ENCODE measurements around the gene DMXL2. TPM values are rescaled to one million over a fixed set of nuclear protein-coding genes. Genes with fewer than 3 reads are reported as not detected.
"Not testable (repeated sequence)": the region's sequence is repeated elsewhere in the genome, so short reads cannot be mapped to it uniquely, and the experiment has no call there.

DMXL2 gene
- total RNA-seq, 8 experiments from 2014 or later = 30.0 to 197 (median 53.0) TPM

DNA sequence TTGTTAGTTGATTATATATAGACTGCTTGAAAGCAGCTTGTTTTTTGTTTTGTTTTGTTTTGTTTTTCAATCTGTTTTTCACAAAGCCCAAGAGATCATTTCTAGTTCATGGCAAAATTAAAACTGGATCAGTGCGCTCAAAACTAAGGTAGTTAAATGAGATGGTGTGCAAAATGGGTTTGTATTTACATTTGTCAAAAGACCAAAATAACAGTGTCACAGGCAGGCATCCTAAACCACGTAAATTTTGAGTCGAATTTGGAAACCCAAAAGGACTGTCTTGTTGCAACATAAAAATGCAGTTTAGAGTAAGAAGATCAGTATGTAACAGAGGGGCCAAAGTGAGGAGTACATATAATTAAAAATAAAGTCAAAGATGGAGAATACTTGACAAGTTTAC, 2.4 kb downstream of the DMXL2 start:
- Histone ChIP-seq H3K4me1 (replicated peaks in 1 of 2) (peaks cover 4 to 9% of the 10 kb centered on the region in 2 donors), H3K4me3 (peak overlapping the region; percentile 57 to 82 (median 66)), H3K27ac (no peak overlapping the region)
- ATAC-seq (replicated peaks in 6 of 8) = no peak
- WGBS, 10 experiments = 72 to 97% (median 83%) methylated on average over 1 to 3 of the region's 3 CpGs; no CpG with 5 or more reads in 1 of the 10 experiments
- in situ Hi-C loops (cut with MboI; ENCODE audit: low pct_unique_long_range_greater_than_20kb in 2 of 9, low sequenced_read_pairs in 9 of 9, unreplicated experiment in 9 of 9) = no loop called here

DNA sequence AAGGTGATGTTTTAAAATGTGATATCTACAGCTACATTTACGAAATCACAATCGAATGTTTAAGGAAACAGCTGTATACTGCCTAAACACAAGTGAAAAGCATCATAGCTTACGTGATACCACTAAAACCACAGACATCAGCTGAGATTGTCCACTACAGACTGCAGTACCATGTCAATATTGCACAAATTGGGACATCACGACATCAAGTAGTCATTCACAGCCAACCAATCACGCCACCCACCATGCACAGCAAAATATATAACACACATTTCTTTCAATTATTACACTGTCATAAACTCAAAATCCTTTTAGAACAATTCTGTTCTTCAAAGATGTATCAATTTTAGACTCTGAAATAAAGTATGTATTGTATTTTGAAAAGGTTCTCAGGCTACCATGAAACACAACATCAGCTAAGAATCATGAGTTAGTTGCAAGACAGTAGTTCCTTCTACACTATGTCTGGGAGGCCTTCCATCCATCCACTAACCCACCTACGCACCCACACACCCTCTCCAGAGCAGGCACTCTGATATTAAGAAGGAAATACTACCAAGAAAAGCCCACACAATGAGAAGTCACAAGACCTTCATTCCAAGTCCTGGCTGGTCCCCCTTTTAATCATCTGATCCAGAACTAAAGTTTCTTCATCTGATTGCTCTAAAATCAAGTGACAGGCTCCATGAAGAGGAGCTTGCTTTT, 3.1 kb downstream of the DMXL2 start:
- in situ Hi-C loops (cut with MboI; ENCODE audit: low pct_unique_long_range_greater_than_20kb in 2 of 9, low sequenced_read_pairs in 9 of 9, unreplicated experiment in 9 of 9) = no loop called here
- Histone ChIP-seq H3K4me1 (replicated peaks in 1 of 2) (peaks cover 4 to 9% of the 10 kb centered on the region in 2 donors), H3K27ac (no peak overlapping the region), H3K4me3 (peak overlapping the region in 1 of 5 donors; percentile 57)
- WGBS, 10 experiments = 81 to 100% (median 95%) methylated on average over 1 to 6 of the region's 6 CpGs; no CpG with 5 or more reads in 1 of the 10 experiments
- no peak for ATAC-seq (replicated peaks in 6 of 8)

DNA sequence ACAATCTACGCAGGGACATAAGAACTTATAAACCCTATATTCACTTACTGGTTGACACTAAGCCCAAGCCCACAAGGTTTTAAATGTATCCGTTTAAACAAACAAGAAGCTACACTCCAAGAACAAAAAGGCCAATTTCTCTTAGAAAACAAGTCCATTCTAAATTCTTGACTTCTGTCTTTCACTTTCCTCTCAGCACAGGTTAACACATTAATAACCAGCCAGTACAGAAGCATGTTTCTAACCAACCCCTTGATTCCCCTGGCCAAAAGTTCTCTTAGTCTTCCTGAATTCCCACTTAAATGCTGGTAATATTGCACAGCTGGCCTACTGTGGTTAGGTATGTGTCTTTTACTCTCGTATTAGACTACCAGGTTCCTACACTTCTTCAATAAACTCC, 4.7 kb downstream of the DMXL2 start:
- in situ Hi-C loops (cut with MboI; ENCODE audit: low pct_unique_long_range_greater_than_20kb in 2 of 9, low sequenced_read_pairs in 9 of 9, unreplicated experiment in 9 of 9) = no loop called here
- WGBS, 10 experiments = 42 to 100% (median 90%) methylated on average over 1 to 3 of the region's 3 CpGs
- Histone ChIP-seq H3K4me1 (replicated peaks in 1 of 2) (peaks cover 4% of the 10 kb centered on the region in 2 donors), H3K4me3 (no peak overlapping the region), H3K27ac (no peak overlapping the region)
- no peak for ATAC-seq (replicated peaks in 6 of 8)

DNA sequence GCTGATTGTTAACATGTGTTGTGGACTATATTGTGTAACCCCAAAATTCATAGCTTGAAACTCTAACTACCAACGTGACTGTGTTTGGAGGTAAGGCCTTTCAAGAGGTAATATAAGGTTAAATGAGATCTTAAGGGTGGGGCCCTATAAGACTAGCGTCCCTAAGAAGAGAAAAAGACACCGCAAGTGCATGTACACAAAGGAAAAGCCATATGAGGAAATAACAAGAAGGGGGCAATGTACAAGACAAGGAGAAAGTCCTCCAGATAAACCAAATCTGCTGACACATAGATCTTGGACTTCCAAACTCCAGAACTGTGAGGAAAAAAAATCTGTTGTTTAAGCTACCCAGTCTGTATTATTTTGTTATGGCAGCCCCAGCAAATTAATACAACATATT, 8.6 kb downstream of the DMXL2 start:
- H3K4me3 ChIP-seq = no peak overlapping the region
- in situ Hi-C loops (cut with MboI; ENCODE audit: low pct_unique_long_range_greater_than_20kb in 2 of 9, low sequenced_read_pairs in 9 of 9, unreplicated experiment in 9 of 9) = no loop called here
- H3K4me1 ChIP-seq (replicated peaks in 1 of 2) = no peaks in the 10 kb centered on the region
- no peak overlapping the region for H3K27ac ChIP-seq
- ATAC-seq (replicated peaks in 6 of 8) = no peak
- 78 to 100% (median 91%) methylated on average over 1 to 3 of the region's 3 CpGs for WGBS, 10 experiments

DNA sequence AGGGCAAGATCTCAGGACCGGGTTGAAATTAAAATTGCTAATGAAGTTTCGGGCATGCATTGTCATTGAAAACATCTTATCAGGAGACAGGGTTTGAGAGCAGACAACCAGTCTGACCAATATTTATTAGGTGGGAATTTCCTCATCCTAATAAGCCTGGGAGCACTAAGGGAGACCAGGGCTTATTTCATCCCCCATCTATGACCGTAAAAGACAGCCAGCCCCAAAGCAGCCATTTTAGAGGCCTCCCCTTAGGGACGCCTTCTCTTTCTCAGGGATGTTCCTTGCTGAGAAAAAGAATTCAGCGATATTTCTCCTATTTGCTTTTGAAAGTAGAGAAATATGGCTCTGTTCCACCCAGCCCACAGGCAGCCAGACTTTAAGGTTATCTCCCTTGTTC, 9.9 kb downstream of the DMXL2 start:
- H3K4me1 ChIP-seq (replicated peaks in 1 of 2); in situ Hi-C loops (cut with MboI; ENCODE audit: low pct_unique_long_range_greater_than_20kb in 2 of 9, low sequenced_read_pairs in 9 of 9, unreplicated experiment in 9 of 9); H3K4me3 ChIP-seq; ATAC-seq (replicated peaks in 6 of 8); H3K27ac ChIP-seq: not testable (repeated sequence)
- 62 to 100% (median 100%) methylated on average over 1 to 5 of the region's 5 CpGs; no CpG with 5 or more reads in 2 of the 10 experiments for WGBS, 10 experiments

DNA sequence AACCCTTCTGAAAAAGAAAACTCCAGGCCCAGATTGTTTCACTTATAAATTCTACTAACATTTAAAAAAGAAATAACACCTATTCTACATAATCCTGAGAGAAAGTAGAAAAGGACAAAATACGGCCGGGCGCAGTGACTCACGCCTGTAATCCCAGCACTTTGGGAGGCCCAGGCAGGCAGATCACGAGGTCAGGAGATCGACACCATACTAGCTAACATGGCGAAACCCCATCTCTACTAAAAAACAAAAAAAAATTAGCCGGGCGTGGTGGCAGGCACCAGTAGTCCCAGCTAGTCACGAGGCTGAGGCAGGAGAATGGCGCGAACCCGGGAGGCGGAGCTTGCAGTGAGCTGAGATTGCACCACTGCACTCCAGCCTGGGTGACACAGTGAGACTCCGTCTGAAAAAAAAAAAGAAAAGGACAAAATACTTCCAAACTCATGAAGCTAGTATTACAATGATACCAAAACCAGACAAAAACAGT, 19.1 kb downstream of the DMXL2 start:
- H3K4me1 ChIP-seq (replicated peaks in 1 of 2); H3K4me3 ChIP-seq; H3K27ac ChIP-seq; in situ Hi-C loops (cut with MboI; ENCODE audit: low pct_unique_long_range_greater_than_20kb in 2 of 9, low sequenced_read_pairs in 9 of 9, unreplicated experiment in 9 of 9): not testable (repeated sequence)
- peak in 1 of 8 experiments; percentile 16 for ATAC-seq (replicated peaks in 6 of 8)
- WGBS, 10 experiments = 85 to 100% (median 96%) methylated on average over 4 to 14 of the region's 15 CpGs; no CpG with 5 or more reads in 2 of the 10 experiments

DNA sequence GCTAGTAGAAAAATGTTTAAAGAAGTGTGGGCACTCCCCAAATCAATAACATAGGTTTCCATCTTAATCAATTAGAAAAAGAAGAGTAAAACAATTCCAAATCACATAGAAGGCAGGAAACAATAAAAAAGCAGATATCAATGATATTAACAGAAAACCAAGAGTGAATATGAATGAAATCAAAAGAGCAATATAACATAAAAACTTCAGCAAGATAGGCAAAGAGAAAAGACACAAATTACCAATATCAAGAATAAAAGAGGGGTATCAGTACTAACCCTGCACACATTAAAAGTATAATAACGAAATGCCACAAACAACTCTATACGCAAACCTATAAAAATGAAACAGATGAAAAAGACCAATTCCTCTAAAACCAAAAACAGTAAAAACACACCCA, 19.6 kb downstream of the DMXL2 start:
- Histone ChIP-seq H3K4me3 (no peak overlapping the region), H3K27ac (no peak overlapping the region), H3K4me1 (replicated peaks in 1 of 2) (no peaks in the 10 kb centered on the region)
- 86 to 100% (median 100%) methylated on average over 2 of the region's 2 CpGs; no CpG with 5 or more reads in 2 of the 10 experiments for WGBS, 10 experiments
- in situ Hi-C loops (cut with MboI; ENCODE audit: low pct_unique_long_range_greater_than_20kb in 2 of 9, low sequenced_read_pairs in 9 of 9, unreplicated experiment in 9 of 9) = no loop called here
- ATAC-seq (replicated peaks in 6 of 8) = no peak

DNA sequence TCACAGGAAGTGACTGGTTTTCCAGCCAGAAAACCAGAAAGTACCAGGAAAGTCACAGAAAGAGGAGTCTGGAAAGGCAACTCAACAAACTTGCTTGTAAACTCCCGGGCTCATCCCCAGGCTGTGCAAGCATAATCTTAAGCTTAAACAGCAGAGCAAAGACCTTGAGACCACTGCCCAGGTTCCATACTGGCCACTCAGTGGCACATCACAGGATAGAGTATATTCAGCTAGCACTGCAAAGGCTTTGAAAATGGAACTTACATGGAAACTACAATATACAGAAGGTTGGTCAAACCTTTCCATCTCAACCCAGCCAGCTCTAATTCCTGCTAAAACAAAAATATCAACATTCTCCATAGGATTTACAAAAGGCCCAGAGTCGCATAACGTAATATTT, 20.1 kb downstream of the DMXL2 start:
- no peak for ATAC-seq (replicated peaks in 6 of 8)
- 50 to 95% (median 78%) methylated on average over 2 to 3 of the region's 3 CpGs; no CpG with 5 or more reads in 1 of the 10 experiments for WGBS, 10 experiments
- in situ Hi-C loops (cut with MboI; ENCODE audit: low pct_unique_long_range_greater_than_20kb in 2 of 9, low sequenced_read_pairs in 9 of 9, unreplicated experiment in 9 of 9) = no loop called here

DNA sequence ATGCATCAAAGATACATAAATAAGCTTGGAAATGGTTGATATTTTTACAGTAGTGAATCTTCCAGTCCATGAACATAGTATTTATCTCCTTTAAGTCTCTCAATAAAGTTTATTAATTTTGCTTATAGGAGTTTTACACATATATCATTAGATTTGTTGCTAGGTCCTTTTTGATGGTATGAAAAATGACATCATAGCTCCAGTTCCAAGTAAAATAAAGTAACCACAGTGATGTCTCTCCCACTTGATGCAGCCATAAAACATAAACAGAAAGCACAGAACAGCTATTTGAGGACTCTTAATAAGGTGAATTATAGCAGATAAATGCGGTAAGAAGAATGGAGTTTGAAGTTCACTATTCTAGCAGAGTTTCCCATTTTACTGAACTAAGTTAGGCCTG, 20.8 kb downstream of the DMXL2 start:
- Histone ChIP-seq H3K4me3 (no peak overlapping the region), H3K27ac (no peak overlapping the region), H3K4me1 (replicated peaks in 1 of 2) (no peaks in the 10 kb centered on the region)
- no peak for ATAC-seq (replicated peaks in 6 of 8)
- WGBS, 10 experiments = 88 to 100% (median 100%) methylated on average over 1 of the region's 1 CpG; no CpG with 5 or more reads in 3 of the 10 experiments
- in situ Hi-C loops (cut with MboI; ENCODE audit: low pct_unique_long_range_greater_than_20kb in 2 of 9, low sequenced_read_pairs in 9 of 9, unreplicated experiment in 9 of 9) = no loop called here

More for the DNA sequence above, 20.1 kb downstream of the DMXL2 start:
- no peaks in the 10 kb centered on the region for H3K4me1 ChIP-seq (replicated peaks in 1 of 2)
- H3K4me3 ChIP-seq = no peak overlapping the region
- no peak overlapping the region for H3K27ac ChIP-seq

DNA sequence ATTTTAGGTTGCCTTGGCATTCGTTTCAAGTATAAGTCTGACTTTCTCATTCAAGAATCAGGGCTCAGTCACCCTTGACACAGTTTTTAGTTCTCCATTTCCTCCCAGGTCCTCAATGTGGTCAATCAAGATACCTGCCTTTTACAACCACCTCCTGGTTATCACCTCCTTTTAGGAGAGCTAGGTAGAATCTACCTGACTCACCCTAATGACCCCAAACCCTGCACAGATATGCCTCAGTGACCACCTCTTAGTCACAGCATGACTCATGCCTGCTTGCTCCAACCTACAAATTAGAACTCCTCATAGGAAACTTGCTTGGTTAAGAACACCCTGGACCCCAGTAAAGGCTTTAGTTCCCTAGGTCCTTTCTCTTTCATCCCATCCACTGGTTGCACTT, 22.5 kb downstream of the DMXL2 start:
- Histone ChIP-seq H3K4me1 (replicated peaks in 1 of 2) (no peaks in the 10 kb centered on the region), H3K27ac (no peak overlapping the region), H3K4me3 (no peak overlapping the region)
- ATAC-seq (replicated peaks in 6 of 8) = no peak
- in situ Hi-C loops (cut with MboI; ENCODE audit: low pct_unique_long_range_greater_than_20kb in 2 of 9, low sequenced_read_pairs in 9 of 9, unreplicated experiment in 9 of 9) = no loop called here
- WGBS, 10 experiments = 100% methylated on average over 1 of the region's 1 CpG; no CpG with 5 or more reads in 5 of the 10 experiments

DNA sequence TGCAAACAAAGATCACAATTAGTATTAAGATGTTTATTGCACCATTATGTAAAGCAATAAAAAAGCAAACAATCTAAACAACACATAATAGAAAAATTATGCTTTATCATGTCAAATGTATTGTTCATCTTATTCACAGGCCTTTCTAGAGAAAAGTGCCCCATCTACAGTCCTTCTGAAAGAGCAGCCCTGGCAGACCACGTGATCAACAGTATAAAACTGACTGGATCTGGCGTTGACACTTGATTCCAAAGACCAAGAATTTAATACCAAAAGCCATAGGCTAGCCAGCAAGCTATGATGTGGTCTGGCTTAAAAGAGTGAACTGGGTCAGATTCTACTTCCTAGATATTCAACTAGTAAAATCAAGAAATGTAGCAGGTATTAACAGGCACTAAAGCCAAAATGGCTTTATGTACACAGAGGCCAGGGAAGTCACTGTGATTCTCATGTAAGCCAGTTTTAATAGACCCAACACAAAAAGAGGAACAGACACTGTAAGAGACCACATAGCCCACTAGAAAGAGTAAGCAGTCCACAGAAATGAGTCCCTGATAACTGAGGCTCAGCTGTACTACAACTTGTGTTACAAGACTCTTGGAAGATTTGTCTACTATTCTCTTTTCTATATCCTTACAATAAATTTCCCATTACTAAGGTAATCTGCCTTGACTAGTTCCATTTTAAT, 32.5 kb downstream of the DMXL2 start:
- 40 to 100% (median 83%) methylated on average over 1 to 2 of the region's 2 CpGs; no CpG with 5 or more reads in 4 of the 10 experiments for WGBS, 10 experiments
- Histone ChIP-seq H3K4me3 (no peak overlapping the region), H3K4me1 (replicated peaks in 1 of 2) (no peaks in the 10 kb centered on the region), H3K27ac (no peak overlapping the region)
- no peak for ATAC-seq (replicated peaks in 6 of 8)
- in situ Hi-C loops (cut with MboI; ENCODE audit: low pct_unique_long_range_greater_than_20kb in 2 of 9, low sequenced_read_pairs in 9 of 9, unreplicated experiment in 9 of 9) = no loop called here

DNA sequence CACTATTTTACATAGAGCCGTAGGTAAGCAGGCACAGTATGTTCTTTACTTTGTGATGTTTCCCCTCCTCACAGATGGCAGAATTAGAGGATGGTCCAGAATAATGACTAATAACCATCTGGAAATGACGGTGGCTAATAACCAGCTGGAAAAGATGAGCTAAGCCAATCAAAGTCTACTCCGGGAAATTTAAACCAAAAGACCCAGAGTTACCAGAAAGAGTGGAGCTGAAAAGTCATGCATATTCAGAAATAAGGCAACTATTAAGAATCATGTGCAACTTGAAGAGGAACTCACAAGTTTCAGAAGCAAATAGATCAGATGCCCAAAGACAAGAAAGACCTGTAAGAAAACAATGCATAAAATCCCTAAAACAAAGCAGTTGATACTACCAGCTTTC, 33.6 kb downstream of the DMXL2 start:
- 67 to 100% (median 94%) methylated on average over 1 to 3 of the region's 3 CpGs; no CpG with 5 or more reads in 1 of the 10 experiments for WGBS, 10 experiments
- H3K4me3 ChIP-seq = no peak overlapping the region
- in situ Hi-C loops (cut with MboI; ENCODE audit: low pct_unique_long_range_greater_than_20kb in 2 of 9, low sequenced_read_pairs in 9 of 9, unreplicated experiment in 9 of 9) = no loop called here
- no peak for ATAC-seq (replicated peaks in 6 of 8)
- H3K4me1 ChIP-seq (replicated peaks in 1 of 2) = no peaks in the 10 kb centered on the region
- H3K27ac ChIP-seq = no peak overlapping the region

DNA sequence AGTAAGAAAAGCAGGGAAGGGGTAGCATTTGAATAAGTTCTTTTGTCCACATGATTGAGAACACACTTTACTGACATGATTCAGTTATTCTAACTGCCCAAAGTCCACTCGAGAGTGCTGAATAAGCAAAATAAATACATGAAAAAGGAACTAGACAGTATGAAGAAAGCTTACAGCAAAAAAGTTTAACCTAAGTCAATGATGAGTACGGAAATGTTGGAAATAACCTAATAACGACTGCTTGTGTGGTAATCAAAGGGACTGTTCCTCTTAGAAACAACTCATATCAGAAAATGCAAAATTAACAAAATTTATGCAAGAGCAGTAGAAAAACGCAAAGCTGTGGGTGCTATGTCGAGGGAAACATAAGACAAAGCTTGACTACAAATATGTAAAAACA, 36.6 kb downstream of the DMXL2 start:
- no peak overlapping the region for H3K27ac ChIP-seq
- no peak overlapping the region for H3K4me3 ChIP-seq
- no peaks in the 10 kb centered on the region for H3K4me1 ChIP-seq (replicated peaks in 1 of 2)
- in situ Hi-C loops (cut with MboI; ENCODE audit: low pct_unique_long_range_greater_than_20kb in 2 of 9, low sequenced_read_pairs in 9 of 9, unreplicated experiment in 9 of 9) = no loop called here
- WGBS, 10 experiments = 80 to 97% (median 89%) methylated on average over 2 to 5 of the region's 5 CpGs
- no peak for ATAC-seq (replicated peaks in 6 of 8)

Measured in motor neuron (in vitro differentiated cells).